A549 (cell line): ENCODE results near the gene MPPED2. TPM values are rescaled to one million over a fixed set of nuclear protein-coding genes. Genes with fewer than 3 reads are reported as not detected.

Experiments
- ATAC-seq, 2 experiments: fragments of 200-7000 bp in 1 of 2; fragments of >200 bp in 1 of 2; cut with Nextera tagmentation in 1 of 2; cut with Tn5 transposase in 1 of 2; 3 replicates each; pipeline versions ENCODE4 v1.8.0 to v1.9.1; 2018 to 2020; ENCODE audit warnings: mild to moderate bottlenecking in 1 of 2, moderate library complexity in 1 of 2
- CTCF ChIA-PET: fragments of 300-600 bp; sonication (Branson Sonifier 250); formaldehyde crosslinking; extraction: SDS; loops from one replicate; lab custom pipeline; 2021; ENCODE audit warnings: antibody characterized with exemption, inconsistent platforms; lab: Yijun Ruan, JAX
- POLR2A ChIA-PET: fragments of 350-600 bp; formaldehyde crosslinking; extraction: SDS; loops from one replicate; lab custom pipeline; 2021; ENCODE audit warnings: antibody characterized with exemption, inconsistent platforms; lab: Yijun Ruan, JAX
- DNase-seq, 2 experiments: peaks; one replicate each; pipeline versions ENCODE4 v3.0.0 to v3.0.0-alpha.2; 2011 to 2016; ENCODE audit warnings: low read depth in 1 of 2, low spot score in 1 of 2
- FAIRE-seq: peaks from 2 replicates; lab custom pipeline; 2011; peaks lifted over from hg19 to GRCh38; lab: Jason Lieb, UNC
- H3K27ac ChIP-seq, 2 experiments: fragments of >200 bp; sonication (Bioruptor Twin); formaldehyde crosslinking; 3 replicates each; pipeline ENCODE4 v1.5.1; 2016 to 2017
- H3K4me1 ChIP-seq: fragments of >200 bp; sonication (Bioruptor Twin); formaldehyde crosslinking; 3 replicates; pipeline ENCODE4 v1.6.1; 2016
- H3K4me2 ChIP-seq: fragments of >200 bp; sonication (Bioruptor Twin); formaldehyde crosslinking; 3 replicates; pipeline ENCODE4 v1.6.1; 2016
- H3K4me3 ChIP-seq: fragments of >200 bp; sonication (Bioruptor Twin); formaldehyde crosslinking; 3 replicates; pipeline ENCODE4 v1.5.1; 2016
- H3K9me3 ChIP-seq: fragments of >200 bp; sonication (Bioruptor Twin); formaldehyde crosslinking; 3 replicates; pipeline ENCODE4 v1.6.1; 2016
- BHLHE40 ChIP-seq: IDR thresholded peaks from 2 replicates; pipeline ENCODE4 v1.6.1; 2012; ENCODE audit warnings: low read depth, low read length, inconsistent platforms
- CBX8 ChIP-seq: fragments of 200-600 bp; sonication (generic); IDR thresholded peaks from 2 replicates; pipeline ENCODE4 v1.6.1; 2016
- CHD2 ChIP-seq: fragments of 150-350 bp; IDR thresholded peaks from 2 replicates; pipeline ENCODE4 v1.6.1; 2014; ENCODE audit warnings: low read length; ENCODE audit not compliant: partially characterized antibody
- CHD4 ChIP-seq: fragments of 200-600 bp; sonication (generic); IDR thresholded peaks from 2 replicates; pipeline ENCODE4 v1.6.1; 2016; ENCODE audit warnings: antibody characterized with exemption, mild to moderate bottlenecking, borderline replicate concordance
- EHF ChIP-seq: fragments of 250-450 bp; sonication (Bioruptor Pico); IDR thresholded peaks from 2 replicates; pipeline ENCODE4 v1.5.0; 2020; ENCODE audit warnings: mild to moderate bottlenecking
- ESRRA ChIP-seq: fragments of 150-350 bp; IDR thresholded peaks from 2 replicates; pipeline ENCODE4 v1.6.1; 2014; ENCODE audit warnings: mild to moderate bottlenecking, low read length, borderline replicate concordance
- FOSB ChIP-seq: fragments of 250-450 bp; sonication (Bioruptor Pico); IDR thresholded peaks from 2 replicates; pipeline ENCODE4 v1.5.0; 2020; ENCODE audit warnings: mild to moderate bottlenecking, moderate library complexity
- MAZ ChIP-seq: fragments of 150-350 bp; IDR thresholded peaks from 2 replicates; pipeline ENCODE4 v1.6.1; 2014; ENCODE audit warnings: antibody characterized with exemption, low read depth, low read length, borderline replicate concordance
- MYC ChIP-seq: IDR thresholded peaks from 2 replicates; pipeline ENCODE4 v1.6.1; 2012; ENCODE audit warnings: mild to moderate bottlenecking, inconsistent platforms, low read length, improper control_type of control experiment, borderline replicate concordance
- POLR2A ChIP-seq: IDR thresholded peaks from 2 replicates; pipeline ENCODE4 v1.6.1; 2012; ENCODE audit warnings: mild to moderate bottlenecking, low read length
- POLR2AphosphoS2 ChIP-seq: conservative IDR thresholded peaks from 2 replicates; pipeline ENCODE4 v1.6.1; 2012; ENCODE audit warnings: low read length, improper control_type of control experiment, inconsistent platforms
- RARB ChIP-seq: fragments of 250-450 bp; sonication (Bioruptor Pico); IDR thresholded peaks from 2 replicates; pipeline ENCODE4 v1.8.0; 2021; ENCODE audit warnings: mild to moderate bottlenecking, moderate library complexity
- RCOR1 ChIP-seq: fragments of 150-350 bp; IDR thresholded peaks from 2 replicates; pipeline ENCODE4 v1.6.1; 2014; ENCODE audit warnings: antibody characterized with exemption, low read length, low read depth
- TFCP2L1 ChIP-seq: fragments of 250-450 bp; sonication (Bioruptor Pico); IDR thresholded peaks from 2 replicates; pipeline ENCODE4 v1.5.0; 2021; ENCODE audit warnings: mild to moderate bottlenecking
- ZNF302 ChIP-seq: fragments of 250-450 bp; sonication (Bioruptor Pico); IDR thresholded peaks from 2 replicates; pipeline ENCODE4 v1.9.0; 2021; ENCODE audit warnings: inconsistent platforms, mild to moderate bottlenecking, moderate library complexity
- whole genome bisulfite sequencing: methylation state at CpG from one replicate; pipeline ENCODE4 v1.1.6; 2017; ENCODE audit errors: missing lambda C conversion rate; 5-methylcytosine and 5-hydroxymethylcytosine counted together
- polyA plus RNA-seq, 4 experiments: library from polyadenylated mRNA; depleted of rRNA in 3 of 4; stranded (reverse); fragments of >200 nt; fragmentation: RNase III in 1 of 4; extraction: RNeasy Plus Mini Kit Qiagen cat#74134 plus additional on column Dnase treatment in 1 of 4; gene quantifications; 2 replicates in 3 of 4; 3 replicates in 1 of 4; pipeline ENCODE4 v1.2.3, GENCODE V29; 2011 to 2017
- TF ChIP-seq, protein P1 (sequence below): fragments of 200-600 bp; sonication (generic); IDR thresholded peaks from 2 replicates; pipeline ENCODE4 v1.6.1; 2016; ENCODE audit warnings: antibody characterized with exemption, mild to moderate bottlenecking, moderate library complexity
- TF ChIP-seq, protein P2 (sequence below): IDR thresholded peaks from 2 replicates; pipeline ENCODE4 v1.6.1; 2012
- TF ChIP-seq, protein P3 (sequence below): fragments of 150-350 bp; IDR thresholded peaks from 2 replicates; pipeline ENCODE4 v1.6.1; 2014; ENCODE audit warnings: low read depth, mild to moderate bottlenecking, low read length

The MPPED2 gene
- polyA plus RNA-seq, 2 of the 4 experiments (the other 2 are of a cell fraction), result not detected

DNA sequence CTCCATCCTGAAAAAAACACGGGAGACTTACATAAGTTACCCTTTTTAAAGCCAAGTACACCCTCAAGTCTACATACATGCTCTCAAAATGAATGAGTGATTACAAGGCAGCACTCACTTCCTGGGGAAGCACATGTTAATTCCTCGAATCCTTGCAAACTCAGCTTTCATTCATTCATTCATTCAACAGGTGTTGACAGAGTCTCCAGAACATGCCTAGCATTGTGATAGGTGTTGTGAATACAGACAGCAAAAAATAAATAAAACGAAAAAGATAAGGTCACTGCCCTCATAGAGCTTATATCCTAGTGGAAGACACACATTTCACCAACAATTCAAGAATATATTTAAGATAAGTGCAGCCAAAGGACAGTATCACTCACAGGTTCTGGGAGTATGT lies 19.7 kb downstream of the MPPED2 start:
- ChIA-PET POLR2A (no interaction called here), CTCF (interaction anchor here (1.9 kb wide), 1 partner anchor 13 kb away, joined by 4 read pairs; no protein-coding TSS in a partner anchor)
- no peak overlapping the region for H3K4me3 ChIP-seq
- TF ChIP-seq CHD4 (no peak), FOSB (CRISPR knock-in tag) (no peak), ESRRA (no peak)
- no peak overlapping the region for H3K4me2 ChIP-seq
- DNase-seq, result no peak
- H3K4me1 ChIP-seq, result no peaks in the 10 kb centered on the region
- no peak overlapping the region for H3K27ac ChIP-seq
- no peak for FAIRE-seq
- H3K9me3 ChIP-seq, result no peaks in the 10 kb centered on the region
- no peak for ATAC-seq
- WGBS, result 4% methylated on average over 3 of the region's 3 CpGs

DNA sequence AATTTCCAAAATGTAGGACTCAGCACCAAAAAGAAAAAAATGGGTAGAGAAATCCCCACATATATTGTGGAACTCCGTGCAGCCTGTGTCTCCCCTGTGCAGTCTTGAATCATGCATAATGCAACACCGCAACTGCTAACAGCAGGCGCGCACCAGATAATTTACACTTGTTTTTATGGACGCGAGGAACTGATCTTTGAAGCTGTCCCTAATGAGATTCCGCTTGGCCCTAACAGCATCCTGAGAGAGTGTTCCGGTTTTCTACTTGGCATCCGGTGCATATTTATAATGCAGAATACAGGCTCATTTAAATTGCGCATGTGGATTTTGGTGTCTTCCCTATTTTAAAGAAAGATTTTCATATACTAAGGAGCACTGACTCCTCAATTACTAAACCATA lies 21.1 kb downstream of the MPPED2 start:
- Histone ChIP-seq H3K27ac (no peak overlapping the region), H3K9me3 (no peaks in the 10 kb centered on the region), H3K4me3 (no peak overlapping the region)
- TF ChIP-seq TFCP2L1 (CRISPR knock-in tag) (no peak), CHD2 (no peak), BHLHE40 (no peak), EHF (CRISPR knock-in tag) (no peak), POLR2A (no peak), RARB (CRISPR knock-in tag) (no peak), MYC (no peak), FOSB (CRISPR knock-in tag) (no peak), POLR2AphosphoS2 (no peak), CBX8 (no peak), ZNF302 (CRISPR knock-in tag) (no peak), MAZ (no peak), RCOR1 (no peak)
- TF ChIP-seq, protein P1, sequence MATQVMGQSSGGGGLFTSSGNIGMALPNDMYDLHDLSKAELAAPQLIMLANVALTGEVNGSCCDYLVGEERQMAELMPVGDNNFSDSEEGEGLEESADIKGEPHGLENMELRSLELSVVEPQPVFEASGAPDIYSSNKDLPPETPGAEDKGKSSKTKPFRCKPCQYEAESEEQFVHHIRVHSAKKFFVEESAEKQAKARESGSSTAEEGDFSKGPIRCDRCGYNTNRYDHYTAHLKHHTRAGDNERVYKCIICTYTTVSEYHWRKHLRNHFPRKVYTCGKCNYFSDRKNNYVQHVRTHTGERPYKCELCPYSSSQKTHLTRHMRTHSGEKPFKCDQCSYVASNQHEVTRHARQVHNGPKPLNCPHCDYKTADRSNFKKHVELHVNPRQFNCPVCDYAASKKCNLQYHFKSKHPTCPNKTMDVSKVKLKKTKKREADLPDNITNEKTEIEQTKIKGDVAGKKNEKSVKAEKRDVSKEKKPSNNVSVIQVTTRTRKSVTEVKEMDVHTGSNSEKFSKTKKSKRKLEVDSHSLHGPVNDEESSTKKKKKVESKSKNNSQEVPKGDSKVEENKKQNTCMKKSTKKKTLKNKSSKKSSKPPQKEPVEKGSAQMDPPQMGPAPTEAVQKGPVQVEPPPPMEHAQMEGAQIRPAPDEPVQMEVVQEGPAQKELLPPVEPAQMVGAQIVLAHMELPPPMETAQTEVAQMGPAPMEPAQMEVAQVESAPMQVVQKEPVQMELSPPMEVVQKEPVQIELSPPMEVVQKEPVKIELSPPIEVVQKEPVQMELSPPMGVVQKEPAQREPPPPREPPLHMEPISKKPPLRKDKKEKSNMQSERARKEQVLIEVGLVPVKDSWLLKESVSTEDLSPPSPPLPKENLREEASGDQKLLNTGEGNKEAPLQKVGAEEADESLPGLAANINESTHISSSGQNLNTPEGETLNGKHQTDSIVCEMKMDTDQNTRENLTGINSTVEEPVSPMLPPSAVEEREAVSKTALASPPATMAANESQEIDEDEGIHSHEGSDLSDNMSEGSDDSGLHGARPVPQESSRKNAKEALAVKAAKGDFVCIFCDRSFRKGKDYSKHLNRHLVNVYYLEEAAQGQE, result no peak
- TF ChIP-seq, protein P2, sequence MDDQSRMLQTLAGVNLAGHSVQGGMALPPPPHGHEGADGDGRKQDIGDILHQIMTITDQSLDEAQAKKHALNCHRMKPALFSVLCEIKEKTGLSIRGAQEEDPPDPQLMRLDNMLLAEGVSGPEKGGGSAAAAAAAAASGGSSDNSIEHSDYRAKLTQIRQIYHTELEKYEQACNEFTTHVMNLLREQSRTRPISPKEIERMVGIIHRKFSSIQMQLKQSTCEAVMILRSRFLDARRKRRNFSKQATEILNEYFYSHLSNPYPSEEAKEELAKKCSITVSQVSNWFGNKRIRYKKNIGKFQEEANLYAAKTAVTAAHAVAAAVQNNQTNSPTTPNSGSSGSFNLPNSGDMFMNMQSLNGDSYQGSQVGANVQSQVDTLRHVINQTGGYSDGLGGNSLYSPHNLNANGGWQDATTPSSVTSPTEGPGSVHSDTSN, result no peak
- TF ChIP-seq, all 56 proteins: peak for 0
- H3K4me1 ChIP-seq, result no peaks in the 10 kb centered on the region
- ChIA-PET POLR2A (no interaction called here), CTCF (no interaction called here)
- DNase-seq (no peak), FAIRE-seq (no peak), ATAC-seq (no peak)
- WGBS, result 65% methylated on average over 10 of the region's 10 CpGs
- no peak overlapping the region for H3K4me2 ChIP-seq

DNA sequence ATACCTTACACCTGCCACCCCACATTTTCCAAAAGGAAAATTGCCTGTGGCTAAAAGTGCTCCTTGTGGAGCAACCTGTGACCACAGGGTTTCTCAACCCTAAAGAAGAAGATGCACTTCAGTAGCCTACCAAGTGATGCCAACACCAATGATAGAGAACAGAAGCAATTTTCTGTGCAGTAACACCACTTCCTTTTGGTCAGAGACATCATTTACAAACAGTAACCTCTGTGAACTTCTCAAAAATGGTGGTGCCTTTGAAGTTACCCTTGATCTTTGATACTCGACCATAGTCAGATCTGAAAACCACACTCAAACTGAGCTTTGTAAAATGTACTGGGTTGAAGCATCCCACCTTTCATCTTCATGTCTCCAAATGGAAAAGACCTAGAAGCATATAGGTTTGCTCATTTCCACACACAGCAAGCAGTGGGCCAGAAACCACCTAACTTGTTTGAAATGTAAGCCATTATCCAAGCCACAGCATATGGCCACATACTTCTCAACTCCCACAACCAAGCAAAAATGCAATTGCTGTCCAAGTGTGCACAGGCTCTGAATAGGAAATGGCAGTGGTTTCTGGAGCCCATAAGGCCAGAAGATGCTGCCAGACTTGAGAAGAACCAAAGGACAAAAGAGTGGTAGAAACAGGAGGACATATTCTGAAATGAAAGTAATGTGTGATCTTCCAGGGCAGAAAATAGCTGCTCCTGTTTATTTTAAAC lies 24.3 kb downstream of the MPPED2 start:
- ATAC-seq, result no peak
- TF ChIP-seq, protein P3, sequence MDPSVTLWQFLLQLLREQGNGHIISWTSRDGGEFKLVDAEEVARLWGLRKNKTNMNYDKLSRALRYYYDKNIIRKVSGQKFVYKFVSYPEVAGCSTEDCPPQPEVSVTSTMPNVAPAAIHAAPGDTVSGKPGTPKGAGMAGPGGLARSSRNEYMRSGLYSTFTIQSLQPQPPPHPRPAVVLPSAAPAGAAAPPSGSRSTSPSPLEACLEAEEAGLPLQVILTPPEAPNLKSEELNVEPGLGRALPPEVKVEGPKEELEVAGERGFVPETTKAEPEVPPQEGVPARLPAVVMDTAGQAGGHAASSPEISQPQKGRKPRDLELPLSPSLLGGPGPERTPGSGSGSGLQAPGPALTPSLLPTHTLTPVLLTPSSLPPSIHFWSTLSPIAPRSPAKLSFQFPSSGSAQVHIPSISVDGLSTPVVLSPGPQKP, result no peak
- TF ChIP-seq, all 56 proteins: peak for 0
- CTCF ChIA-PET, result interaction anchor here (0.9 kb wide), 1 partner anchor 9 kb away, joined by 3 read pairs; no protein-coding TSS in a partner anchor
- Histone ChIP-seq H3K4me2 (no peak overlapping the region), H3K4me1 (no peaks in the 10 kb centered on the region), H3K9me3 (no peaks in the 10 kb centered on the region), H3K27ac (no peak overlapping the region), H3K4me3 (no peak overlapping the region)
- no peak for DNase-seq
- no peak for FAIRE-seq
- POLR2A ChIA-PET, result no interaction called here
- WGBS, result 0% methylated on average over 1 of the region's 1 CpG
